G401 (cell line): ENCODE data around the gene GPR61. TPM values are rescaled to one million over a fixed set of nuclear protein-coding genes. Genes with fewer than 3 reads are reported as not detected.

Source experiments
- total RNA-seq: library from RNA; depleted of rRNA; stranded (reverse); fragments of >200 nt; shearing (Covaris generic); gene quantifications from 2 replicates; pipeline ENCODE4 v1.2.3, GENCODE V29; 2014; rRNA removed

The GPR61 gene
- total RNA-seq, 1 experiment from 2014 or later: not detected

Other genes with a start within 250 kb of the GPR61 start
- 0.18 TPM in 1 of 2 replicates, not detected in the other for gene MYBPHL, start 232.9 kb upstream of the GPR61 start, total RNA-seq
- 15.1 and 17.7 TPM in 2 replicates for gene SORT1, start 142.0 kb upstream of the GPR61 start, total RNA-seq
- gene PSMA5, start 113.4 kb upstream of the GPR61 start, total RNA-seq: 105 and 147 TPM in 2 replicates
- not detected in 2 replicates for gene SYPL2, start 73.3 kb upstream of the GPR61 start, total RNA-seq
- 2.9 and 6.8 TPM in 2 replicates for gene ATXN7L2, start 56.0 kb upstream of the GPR61 start, total RNA-seq
- 0.31 and 3.1 TPM in 2 replicates for gene CYB561D1, start 45.8 kb upstream of the GPR61 start, total RNA-seq
- 0.07 and 0.25 TPM in 2 replicates for gene AMIGO1, start 30.1 kb upstream of the GPR61 start, total RNA-seq
- 6.8 and 8.9 TPM in 2 replicates for gene GNAI3, start 8.7 kb downstream of the GPR61 start, total RNA-seq
- not detected in 2 replicates for gene GNAT2, start 79.7 kb downstream of the GPR61 start, total RNA-seq
- gene AMPD2, start 80.0 kb downstream of the GPR61 start, total RNA-seq: 90.0 and 101 TPM in 2 replicates
- gene GSTM4, start 116.2 kb downstream of the GPR61 start, total RNA-seq: 18.7 and 24.5 TPM in 2 replicates
- gene GSTM2, start 128.2 kb downstream of the GPR61 start, total RNA-seq: 18.2 and 24.6 TPM in 2 replicates
- not detected in 2 replicates for gene GSTM1, start 147.9 kb downstream of the GPR61 start, total RNA-seq
- 1.4 and 4.7 TPM in 2 replicates for gene GSTM5, start 172.4 kb downstream of the GPR61 start, total RNA-seq
- gene GSTM3, start 201.2 kb downstream of the GPR61 start, total RNA-seq: 0.51 and 0.55 TPM in 2 replicates
- gene EPS8L3, start 224.1 kb downstream of the GPR61 start, total RNA-seq: not detected in 2 replicates